Jurkat, Clone E6-1 (cell line): ENCODE measurements around the gene PPM1B. TPM values are rescaled to one million over a fixed set of nuclear protein-coding genes. Genes with fewer than 3 reads are reported as not detected.
"Not testable (repeated sequence)": the region's sequence is repeated elsewhere in the genome, so short reads cannot be mapped to it uniquely, and the experiment has no call there.

Source experiments
- DNase-seq: peaks from one replicate; pipeline ENCODE4 v3.0.0-alpha.2; 2011; ENCODE audit warnings: low read depth, low spot score
- H3K4me3 ChIP-seq: 2 replicates; pipeline ENCODE4 v1.5.1; 2011; ENCODE audit warnings: mild to moderate bottlenecking, low read length, control low read depth, moderate library complexity
- polyA plus RNA-seq: library from polyadenylated mRNA; unstranded; fragments of >200 nt; gene quantifications from one replicate; pipeline ENCODE4 v1.2.1, GENCODE V29; 2012; ENCODE audit warnings: missing spikeins; ENCODE audit not compliant: insufficient read length, insufficient read depth

The PPM1B gene
- polyA plus RNA-seq = 26.2 TPM

- H3K4me3 ChIP-seq = peak within 1 kb of the TSS; percentile 61
- no peak for DNase-seq
Measured at GRCh38 chr2:44168681-44169154, at the start of gene PPM1B. Gene PPM1B (plus strand): TSS chr2:44168875. CDS start chr2:44201200, 32,325 bp downstream.

DNA sequence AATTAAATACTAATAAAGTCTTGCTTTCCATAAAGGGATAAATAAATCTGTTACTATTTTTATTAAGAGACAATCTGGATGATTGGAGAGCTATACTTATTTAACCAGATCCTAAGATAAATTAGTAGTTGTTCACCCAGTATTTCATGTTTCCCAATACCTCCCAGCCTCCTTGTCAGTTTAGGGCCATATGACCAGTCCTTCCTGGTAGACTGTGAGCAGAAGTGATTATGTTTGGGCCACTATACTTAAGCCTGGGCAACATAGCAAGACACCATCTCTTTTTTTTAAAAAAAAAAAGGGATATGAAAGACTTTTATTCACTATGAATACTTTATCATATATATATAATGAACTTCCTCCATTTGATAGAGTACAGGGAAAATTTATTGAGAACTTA, 48.8 kb upstream of the PPM1B start:
- DNase-seq = no peak

GRCh38 chr2:44120428-44120827, 48.2 kb upstream of the PPM1B start:
- no peak overlapping the region for H3K4me3 ChIP-seq
- DNase-seq = peak; percentile 63

More for the DNA sequence above, 48.8 kb upstream of the PPM1B start:
- H3K4me3 ChIP-seq = no peak overlapping the region

DNA sequence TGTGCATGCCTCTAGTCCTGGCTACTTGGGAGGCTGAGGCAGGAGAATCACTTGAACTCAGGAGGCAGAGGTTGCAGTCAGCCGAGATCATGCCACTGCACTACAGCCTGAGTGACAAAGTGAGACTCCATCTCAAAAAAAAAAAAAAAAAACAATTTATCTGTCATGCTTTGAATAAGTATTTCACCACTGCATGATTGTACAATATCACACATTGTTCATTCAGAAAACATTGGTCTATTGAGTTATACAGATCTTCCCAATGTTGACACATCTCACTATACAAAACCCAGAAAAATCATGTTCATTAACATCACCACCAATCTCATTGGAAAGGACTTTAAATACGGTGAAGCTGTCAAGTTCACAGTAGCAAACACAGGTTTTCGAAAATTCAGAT, 46.8 kb upstream of the PPM1B start:
- no peak overlapping the region for H3K4me3 ChIP-seq
- DNase-seq = no peak

- no peak overlapping the region for H3K4me3 ChIP-seq
- no peak for DNase-seq
Measured at GRCh38 chr2:44124500-44124899, 44.2 kb upstream of the PPM1B start.

GRCh38 chr2:44126106-44126797, 42.4 kb upstream of the PPM1B start:
- H3K4me3 ChIP-seq = no peak overlapping the region
- no peak for DNase-seq

DNA sequence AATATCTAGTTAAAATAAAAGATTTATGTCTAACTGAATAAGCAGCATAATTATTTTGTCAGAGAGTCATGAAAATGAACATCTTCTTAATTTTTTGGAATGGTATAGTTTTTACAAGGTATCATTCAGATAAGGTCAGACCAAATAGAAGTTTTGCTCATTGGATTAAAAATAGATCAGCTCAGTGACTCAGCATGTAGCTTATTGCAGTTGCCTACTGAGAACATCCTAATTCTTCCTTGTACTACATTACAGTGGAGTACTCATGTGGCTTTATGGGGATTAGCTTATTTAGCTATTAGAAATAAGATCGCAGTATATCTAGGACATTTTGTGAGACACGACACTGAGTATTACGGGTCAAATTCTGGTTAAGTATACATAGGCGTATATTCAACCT, 38.2 kb upstream of the PPM1B start:
- DNase-seq = no peak
- no peak overlapping the region for H3K4me3 ChIP-seq

- DNase-seq = no peak
- H3K4me3 ChIP-seq = no peak overlapping the region
Measured at GRCh38 chr2:44131177-44131576, 37.5 kb upstream of the PPM1B start.

DNA sequence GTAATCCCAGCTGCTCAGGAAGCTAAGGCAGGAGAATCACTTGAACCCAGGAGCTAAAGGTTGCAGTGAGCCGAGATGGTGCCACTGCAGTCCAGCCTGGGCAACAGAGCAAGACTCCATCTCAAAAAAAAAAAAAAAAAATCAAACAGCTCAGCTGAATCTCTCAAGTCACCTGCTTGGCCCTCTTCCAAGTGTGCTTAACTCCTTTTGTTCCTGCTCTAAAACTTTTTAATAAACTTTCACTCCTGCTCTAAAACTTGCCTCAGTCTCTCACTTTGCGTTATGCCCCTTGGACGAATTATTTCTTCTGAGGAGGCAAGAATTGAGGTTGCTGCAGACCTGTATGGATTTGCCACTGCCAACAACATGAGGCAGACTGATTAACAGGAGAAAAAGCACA, 35.1 kb upstream of the PPM1B start:
- DNase-seq, H3K4me3 ChIP-seq: not testable (repeated sequence)

DNA sequence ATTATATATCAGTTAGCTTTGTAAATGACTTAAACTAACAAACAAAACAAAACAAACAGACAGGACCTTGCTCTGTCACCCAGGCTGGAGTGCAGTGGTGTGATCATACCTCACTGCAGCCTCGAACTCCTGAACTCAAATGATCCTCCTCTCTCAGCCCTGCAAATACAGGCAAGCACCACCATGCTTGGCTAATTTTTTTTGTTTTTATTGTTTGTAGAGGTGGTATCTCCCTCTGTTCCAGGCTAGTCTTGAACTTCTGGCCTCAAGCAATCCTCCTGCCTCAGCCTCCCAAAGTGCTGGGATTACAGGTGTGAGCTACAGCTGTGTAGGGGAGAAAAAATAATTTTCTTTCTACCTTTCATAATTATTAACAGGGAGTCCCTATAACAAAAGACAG, 33.8 kb upstream of the PPM1B start:
- no peak overlapping the region for H3K4me3 ChIP-seq
- no peak for DNase-seq

DNA sequence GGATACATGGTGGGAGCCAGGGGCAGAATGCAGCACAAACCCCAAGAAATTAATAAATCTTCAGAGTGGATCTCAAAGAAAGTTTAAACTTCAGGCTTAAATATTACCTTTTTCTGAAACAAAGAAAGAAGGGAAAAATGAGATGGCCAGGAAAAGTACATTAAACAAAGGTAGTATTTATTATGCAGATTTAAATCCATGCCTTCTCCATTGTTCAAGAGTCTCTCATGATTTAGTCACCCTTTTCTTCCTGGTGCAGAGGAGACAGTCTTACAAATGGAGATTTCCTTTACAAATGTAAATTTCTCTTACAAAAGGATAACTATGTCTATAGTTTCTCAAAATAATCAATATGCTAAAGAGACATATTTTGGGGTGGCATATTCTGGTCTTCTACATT, 33.4 kb upstream of the PPM1B start:
- no peak for DNase-seq
- no peak overlapping the region for H3K4me3 ChIP-seq

GRCh38 chr2:44135771-44136170, 32.9 kb upstream of the PPM1B start:
- DNase-seq = no peak
- H3K4me3 ChIP-seq = no peak overlapping the region

DNA sequence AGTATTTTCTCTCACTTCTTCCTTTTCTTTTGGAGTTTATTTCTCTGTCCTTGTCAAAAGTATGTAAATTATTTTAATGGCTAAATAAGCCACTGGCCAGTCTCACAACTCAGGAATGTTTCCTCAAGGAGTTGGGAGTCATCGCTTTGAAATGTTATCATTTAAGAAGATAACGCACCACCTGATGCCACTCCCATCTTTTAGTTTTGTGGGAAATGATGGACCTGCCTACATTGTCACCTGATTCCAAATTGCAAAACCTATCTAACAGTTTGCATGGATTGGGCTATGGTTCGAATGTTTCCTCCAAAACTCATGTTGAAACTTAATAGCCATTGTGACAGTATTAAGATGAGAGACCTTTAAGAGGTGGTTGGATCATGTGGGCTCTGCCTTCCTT, 32.4 kb upstream of the PPM1B start:
- DNase-seq = no peak

DNA sequence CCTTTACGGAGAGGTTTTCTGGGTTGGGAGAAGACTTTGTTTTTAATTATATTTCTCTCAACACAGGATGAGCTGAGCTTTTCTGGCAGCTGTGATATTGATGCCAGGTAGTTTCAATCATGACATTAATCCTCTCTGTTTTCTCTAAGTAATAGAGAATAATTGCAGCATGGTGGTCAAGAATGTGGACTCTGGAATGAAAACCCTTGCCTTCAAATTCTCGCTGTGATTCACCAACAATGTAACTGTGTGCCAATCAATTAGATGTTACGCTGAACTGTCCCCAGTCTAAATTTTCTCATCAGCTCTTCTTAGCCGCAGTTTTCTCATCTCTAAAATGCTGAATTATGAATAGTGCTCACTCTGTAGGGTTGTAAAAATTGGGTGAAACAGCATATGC, 31.6 kb upstream of the PPM1B start:
- DNase-seq = no peak
- no peak overlapping the region for H3K4me3 ChIP-seq

More for the DNA sequence above, 32.4 kb upstream of the PPM1B start:
- H3K4me3 ChIP-seq = no peak overlapping the region

DNA sequence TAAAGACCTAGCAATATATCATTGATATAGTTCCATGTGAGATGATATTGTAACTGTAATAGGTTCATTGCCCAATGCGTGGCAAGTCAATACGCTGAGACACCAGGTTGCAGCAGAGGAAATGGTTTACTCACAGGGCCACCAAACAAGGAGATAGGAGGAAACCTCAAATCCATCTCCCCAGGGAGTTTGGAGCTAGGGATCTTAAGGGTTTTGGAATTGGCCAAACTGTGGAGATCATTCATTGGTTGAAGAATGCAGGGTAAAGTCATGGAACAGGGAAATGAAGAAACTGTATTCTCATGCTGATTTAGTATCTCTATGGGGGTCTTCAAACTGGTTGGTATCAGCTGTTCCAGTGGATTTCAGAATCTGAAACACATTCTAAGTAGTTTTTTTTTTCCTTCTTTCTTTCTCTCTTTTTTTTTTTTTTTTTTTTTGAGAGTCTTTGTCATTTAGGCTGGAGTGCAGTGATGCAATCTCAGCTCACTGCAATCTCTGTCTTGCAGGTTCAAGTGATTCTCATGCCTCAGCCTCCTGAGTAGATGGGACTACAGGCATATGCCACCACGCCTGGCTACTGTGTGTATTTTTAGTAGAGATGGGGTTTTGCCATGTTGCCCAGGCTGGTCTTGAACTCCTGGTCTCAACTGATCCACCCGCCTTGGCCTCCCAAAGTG, 30.7 kb upstream of the PPM1B start:
- H3K4me3 ChIP-seq = no peak overlapping the region
- no peak for DNase-seq

DNA sequence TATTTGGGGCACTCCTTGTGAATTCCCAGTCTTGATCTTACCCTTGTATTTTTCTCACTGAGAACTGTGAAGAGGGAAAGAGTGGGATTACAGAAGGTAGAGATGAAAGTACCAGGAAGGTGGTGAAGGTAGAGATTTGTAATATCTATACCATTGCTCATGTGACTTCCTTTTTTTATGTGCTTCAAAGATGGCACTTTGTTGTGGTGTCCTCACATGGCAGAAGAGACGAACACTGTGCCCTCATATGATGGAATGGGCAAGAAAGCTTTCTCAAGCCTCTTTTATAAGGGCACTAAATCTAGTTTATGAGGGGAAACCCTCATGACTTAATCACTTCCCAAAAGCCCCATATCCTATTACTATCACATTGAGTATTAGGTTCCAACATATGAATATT, 28.9 kb upstream of the PPM1B start:
- DNase-seq = peak; percentile 5
- no peak overlapping the region for H3K4me3 ChIP-seq

DNA sequence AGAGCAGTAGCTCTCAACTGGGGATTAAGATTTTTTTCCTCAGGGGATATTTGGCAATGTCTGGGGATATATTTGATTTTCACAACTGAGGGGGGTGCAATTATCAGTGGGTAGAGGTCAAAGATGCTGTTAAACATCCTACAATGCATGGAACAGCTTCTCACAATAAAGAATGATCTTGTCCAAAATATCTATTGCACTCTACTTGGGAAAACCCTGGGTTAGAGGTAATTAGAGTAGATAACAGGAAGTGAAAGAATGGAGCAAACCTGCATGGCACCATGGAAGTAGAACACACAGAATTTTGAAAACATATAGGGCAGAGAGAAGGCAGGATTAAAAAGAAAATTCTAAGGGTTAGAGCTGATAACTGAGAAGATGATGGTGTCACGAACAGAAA, 26.4 kb upstream of the PPM1B start:
- H3K4me3 ChIP-seq = no peak overlapping the region
- no peak for DNase-seq

DNA sequence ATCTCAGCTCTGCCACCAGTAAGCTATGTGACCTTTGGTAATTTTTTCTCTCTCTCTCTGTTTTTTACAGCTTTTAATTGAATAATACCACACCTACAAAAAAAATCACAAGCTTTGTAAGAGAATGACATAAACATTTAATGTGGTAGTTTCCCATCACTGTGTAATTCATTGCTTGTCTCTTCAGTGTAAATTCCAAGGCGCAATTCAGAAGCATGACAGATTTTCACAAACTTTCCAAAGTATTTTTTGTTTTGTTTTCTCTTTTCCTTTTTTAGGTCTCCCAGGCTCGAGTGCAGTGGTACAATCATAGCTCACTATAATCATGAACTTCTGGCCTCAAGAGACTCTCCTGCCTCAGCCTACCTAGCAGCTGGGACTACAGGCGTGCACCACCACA, 25.0 kb upstream of the PPM1B start:
- no peak for DNase-seq
- no peak overlapping the region for H3K4me3 ChIP-seq

GRCh38 chr2:44148999-44149398, 19.7 kb upstream of the PPM1B start:
- DNase-seq = no peak

GRCh38 chr2:44150473-44150872, 18.2 kb upstream of the PPM1B start:
- no peak overlapping the region for H3K4me3 ChIP-seq
- DNase-seq = no peak

More at GRCh38 chr2:44148999-44149398, 19.7 kb upstream of the PPM1B start:
- H3K4me3 ChIP-seq = no peak overlapping the region
